Measurements from ENCODE around the gene SPATA7.

DNA sequence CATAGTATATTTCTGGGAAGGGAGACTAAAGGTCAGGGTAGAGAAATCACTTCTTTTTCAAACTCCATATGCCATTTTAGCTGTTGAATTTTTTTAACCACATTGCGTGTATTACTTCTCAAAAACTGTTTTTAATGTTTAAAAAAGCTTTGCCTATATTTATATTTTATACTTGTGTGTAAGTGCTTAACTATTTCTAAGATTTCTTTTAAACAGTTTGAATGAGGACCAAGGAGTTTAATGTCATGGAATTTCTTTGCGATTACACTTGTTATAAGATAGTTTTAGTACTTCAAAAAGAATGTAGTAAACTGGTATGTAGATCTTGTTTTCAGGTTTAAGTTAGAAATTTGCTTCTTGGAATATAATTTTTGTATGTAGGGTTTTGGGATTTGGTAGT lies 7.2 kb downstream of the SPATA7 start:
- TF ChIP-seq, protein P1, sequence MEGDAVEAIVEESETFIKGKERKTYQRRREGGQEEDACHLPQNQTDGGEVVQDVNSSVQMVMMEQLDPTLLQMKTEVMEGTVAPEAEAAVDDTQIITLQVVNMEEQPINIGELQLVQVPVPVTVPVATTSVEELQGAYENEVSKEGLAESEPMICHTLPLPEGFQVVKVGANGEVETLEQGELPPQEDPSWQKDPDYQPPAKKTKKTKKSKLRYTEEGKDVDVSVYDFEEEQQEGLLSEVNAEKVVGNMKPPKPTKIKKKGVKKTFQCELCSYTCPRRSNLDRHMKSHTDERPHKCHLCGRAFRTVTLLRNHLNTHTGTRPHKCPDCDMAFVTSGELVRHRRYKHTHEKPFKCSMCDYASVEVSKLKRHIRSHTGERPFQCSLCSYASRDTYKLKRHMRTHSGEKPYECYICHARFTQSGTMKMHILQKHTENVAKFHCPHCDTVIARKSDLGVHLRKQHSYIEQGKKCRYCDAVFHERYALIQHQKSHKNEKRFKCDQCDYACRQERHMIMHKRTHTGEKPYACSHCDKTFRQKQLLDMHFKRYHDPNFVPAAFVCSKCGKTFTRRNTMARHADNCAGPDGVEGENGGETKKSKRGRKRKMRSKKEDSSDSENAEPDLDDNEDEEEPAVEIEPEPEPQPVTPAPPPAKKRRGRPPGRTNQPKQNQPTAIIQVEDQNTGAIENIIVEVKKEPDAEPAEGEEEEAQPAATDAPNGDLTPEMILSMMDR (IDR thresholded peaks at IDR 0.05) = no peak
- no peak for TF ChIP-seq EP300 (IDR thresholded peaks at IDR 0.05)
